ENCODE measurements around the gene LRP1. TPM values are rescaled to one million over a fixed set of nuclear protein-coding genes. Genes with fewer than 3 reads are reported as not detected.
A peak's percentile ranks its signal among the peaks of the same experiment; 100 is the strongest.

Gene LRP1
- total and polyA plus RNA-seq, 2 of the 13 experiments (the other 11 are each of a cell fraction or from before 2014, with no cell fraction given), result 14.7 to 30.8 TPM

DNA sequence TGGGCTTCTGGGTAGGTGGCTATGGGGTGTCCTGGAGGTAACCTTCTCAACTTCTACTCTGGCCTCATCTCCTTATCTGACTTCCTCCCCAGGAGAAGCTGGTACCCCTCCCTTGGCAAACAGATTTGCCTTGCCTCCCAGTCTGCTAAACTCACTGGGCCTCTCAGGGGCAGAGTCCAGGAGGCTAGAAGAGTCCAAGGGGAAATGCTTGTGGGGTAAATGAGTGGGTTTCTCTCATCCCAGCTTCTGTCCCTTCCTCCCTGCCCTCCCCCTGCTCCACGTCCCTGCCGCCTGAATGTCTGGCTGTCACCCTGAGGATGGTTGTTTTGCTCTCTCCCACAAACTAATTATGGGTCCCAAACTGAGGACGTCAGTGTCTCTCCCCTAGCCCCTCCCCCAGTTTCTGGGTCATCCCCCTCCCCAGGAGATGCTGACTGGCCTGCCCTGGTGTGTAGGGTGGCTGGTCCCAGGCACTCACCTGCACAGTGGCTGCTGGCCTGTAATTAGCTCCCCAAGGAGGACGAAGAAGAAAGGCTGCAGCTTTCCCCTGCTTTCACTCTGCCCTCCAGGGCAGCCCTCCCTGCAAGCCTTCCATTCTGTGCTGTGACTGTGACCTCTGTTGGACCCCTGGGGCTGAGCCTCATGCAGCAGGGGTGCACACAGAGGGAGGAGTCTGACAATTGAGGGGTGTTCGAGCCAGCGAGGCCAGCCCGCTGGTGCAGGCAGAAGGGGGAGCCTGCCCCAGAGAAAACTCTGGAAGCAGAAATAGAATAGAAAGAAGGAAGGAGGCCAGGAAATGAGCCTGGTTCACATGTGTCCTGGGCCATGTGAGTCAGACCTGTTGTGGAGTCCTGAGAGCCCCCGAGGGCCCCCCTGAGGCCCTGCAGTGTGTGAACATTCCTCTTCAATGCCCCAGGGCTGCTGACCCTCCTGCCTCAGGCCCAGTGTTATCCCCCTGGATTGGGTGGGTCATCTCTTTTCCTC is 19.0 kb downstream of the LRP1 start, which contains the start of gene LRP1-AS (continued):
- TF ChIP-seq ZSCAN21 (CRISPR knock-in tag; IDR thresholded peaks at IDR 0.05; ENCODE audit: borderline replicate concordance), result no peak
- TF ChIP-seq, protein P1, sequence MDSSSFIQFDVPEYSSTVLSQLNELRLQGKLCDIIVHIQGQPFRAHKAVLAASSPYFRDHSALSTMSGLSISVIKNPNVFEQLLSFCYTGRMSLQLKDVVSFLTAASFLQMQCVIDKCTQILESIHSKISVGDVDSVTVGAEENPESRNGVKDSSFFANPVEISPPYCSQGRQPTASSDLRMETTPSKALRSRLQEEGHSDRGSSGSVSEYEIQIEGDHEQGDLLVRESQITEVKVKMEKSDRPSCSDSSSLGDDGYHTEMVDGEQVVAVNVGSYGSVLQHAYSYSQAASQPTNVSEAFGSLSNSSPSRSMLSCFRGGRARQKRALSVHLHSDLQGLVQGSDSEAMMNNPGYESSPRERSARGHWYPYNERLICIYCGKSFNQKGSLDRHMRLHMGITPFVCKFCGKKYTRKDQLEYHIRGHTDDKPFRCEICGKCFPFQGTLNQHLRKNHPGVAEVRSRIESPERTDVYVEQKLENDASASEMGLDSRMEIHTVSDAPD (CRISPR knock-in tag; IDR thresholded peaks at IDR 0.05), result no peak
- TF ChIP-seq, protein P2, sequence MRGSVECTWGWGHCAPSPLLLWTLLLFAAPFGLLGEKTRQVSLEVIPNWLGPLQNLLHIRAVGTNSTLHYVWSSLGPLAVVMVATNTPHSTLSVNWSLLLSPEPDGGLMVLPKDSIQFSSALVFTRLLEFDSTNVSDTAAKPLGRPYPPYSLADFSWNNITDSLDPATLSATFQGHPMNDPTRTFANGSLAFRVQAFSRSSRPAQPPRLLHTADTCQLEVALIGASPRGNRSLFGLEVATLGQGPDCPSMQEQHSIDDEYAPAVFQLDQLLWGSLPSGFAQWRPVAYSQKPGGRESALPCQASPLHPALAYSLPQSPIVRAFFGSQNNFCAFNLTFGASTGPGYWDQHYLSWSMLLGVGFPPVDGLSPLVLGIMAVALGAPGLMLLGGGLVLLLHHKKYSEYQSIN (CRISPR knock-in tag; IDR thresholded peaks at IDR 0.05; ENCODE audit: borderline replicate concordance), result no peak
- no peak for TF ChIP-seq ATF7 (IDR thresholded peaks at IDR 0.05)
- TF ChIP-seq ATF7 (CRISPR knock-in tag; IDR thresholded peaks at IDR 0.05), result no peak
- TF ChIP-seq DMAP1 (CRISPR knock-in tag; IDR thresholded peaks at IDR 0.05), result no peak
- TF ChIP-seq BRCA1 (CRISPR knock-in tag; IDR thresholded peaks at IDR 0.05), result no peak
- no peak for TF ChIP-seq KMT2B (CRISPR knock-in tag; IDR thresholded peaks at IDR 0.05)
- TF ChIP-seq KDM5B (CRISPR knock-in tag; IDR thresholded peaks at IDR 0.05; ENCODE audit: borderline replicate concordance), result no peak
- TF ChIP-seq, protein P3, sequence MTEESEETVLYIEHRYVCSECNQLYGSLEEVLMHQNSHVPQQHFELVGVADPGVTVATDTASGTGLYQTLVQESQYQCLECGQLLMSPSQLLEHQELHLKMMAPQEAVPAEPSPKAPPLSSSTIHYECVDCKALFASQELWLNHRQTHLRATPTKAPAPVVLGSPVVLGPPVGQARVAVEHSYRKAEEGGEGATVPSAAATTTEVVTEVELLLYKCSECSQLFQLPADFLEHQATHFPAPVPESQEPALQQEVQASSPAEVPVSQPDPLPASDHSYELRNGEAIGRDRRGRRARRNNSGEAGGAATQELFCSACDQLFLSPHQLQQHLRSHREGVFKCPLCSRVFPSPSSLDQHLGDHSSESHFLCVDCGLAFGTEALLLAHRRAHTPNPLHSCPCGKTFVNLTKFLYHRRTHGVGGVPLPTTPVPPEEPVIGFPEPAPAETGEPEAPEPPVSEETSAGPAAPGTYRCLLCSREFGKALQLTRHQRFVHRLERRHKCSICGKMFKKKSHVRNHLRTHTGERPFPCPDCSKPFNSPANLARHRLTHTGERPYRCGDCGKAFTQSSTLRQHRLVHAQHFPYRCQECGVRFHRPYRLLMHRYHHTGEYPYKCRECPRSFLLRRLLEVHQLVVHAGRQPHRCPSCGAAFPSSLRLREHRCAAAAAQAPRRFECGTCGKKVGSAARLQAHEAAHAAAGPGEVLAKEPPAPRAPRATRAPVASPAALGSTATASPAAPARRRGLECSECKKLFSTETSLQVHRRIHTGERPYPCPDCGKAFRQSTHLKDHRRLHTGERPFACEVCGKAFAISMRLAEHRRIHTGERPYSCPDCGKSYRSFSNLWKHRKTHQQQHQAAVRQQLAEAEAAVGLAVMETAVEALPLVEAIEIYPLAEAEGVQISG (CRISPR knock-in tag; IDR thresholded peaks at IDR 0.05), result 0 out of 2 replicates have a peak, but pooled peaks have one; percentile 15
- peak; percentile 85 for TF ChIP-seq HDAC2 (CRISPR knock-in tag; IDR thresholded peaks at IDR 0.05)
- TF ChIP-seq, protein P4, sequence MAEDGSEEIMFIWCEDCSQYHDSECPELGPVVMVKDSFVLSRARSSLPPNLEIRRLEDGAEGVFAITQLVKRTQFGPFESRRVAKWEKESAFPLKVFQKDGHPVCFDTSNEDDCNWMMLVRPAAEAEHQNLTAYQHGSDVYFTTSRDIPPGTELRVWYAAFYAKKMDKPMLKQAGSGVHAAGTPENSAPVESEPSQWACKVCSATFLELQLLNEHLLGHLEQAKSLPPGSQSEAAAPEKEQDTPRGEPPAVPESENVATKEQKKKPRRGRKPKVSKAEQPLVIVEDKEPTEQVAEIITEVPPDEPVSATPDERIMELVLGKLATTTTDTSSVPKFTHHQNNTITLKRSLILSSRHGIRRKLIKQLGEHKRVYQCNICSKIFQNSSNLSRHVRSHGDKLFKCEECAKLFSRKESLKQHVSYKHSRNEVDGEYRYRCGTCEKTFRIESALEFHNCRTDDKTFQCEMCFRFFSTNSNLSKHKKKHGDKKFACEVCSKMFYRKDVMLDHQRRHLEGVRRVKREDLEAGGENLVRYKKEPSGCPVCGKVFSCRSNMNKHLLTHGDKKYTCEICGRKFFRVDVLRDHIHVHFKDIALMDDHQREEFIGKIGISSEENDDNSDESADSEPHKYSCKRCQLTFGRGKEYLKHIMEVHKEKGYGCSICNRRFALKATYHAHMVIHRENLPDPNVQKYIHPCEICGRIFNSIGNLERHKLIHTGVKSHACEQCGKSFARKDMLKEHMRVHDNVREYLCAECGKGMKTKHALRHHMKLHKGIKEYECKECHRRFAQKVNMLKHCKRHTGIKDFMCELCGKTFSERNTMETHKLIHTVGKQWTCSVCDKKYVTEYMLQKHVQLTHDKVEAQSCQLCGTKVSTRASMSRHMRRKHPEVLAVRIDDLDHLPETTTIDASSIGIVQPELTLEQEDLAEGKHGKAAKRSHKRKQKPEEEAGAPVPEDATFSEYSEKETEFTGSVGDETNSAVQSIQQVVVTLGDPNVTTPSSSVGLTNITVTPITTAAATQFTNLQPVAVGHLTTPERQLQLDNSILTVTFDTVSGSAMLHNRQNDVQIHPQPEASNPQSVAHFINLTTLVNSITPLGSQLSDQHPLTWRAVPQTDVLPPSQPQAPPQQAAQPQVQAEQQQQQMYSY (CRISPR knock-in tag; IDR thresholded peaks at IDR 0.05), result no peak
- no peak for TF ChIP-seq BHLHE40 (IDR thresholded peaks at IDR 0.05; ENCODE audit: low read length)
- TF ChIP-seq SKI (IDR thresholded peaks at IDR 0.05; ENCODE audit: partially characterized antibody), result no peak
- TF ChIP-seq ZSCAN29 (CRISPR knock-in tag; conservative IDR thresholded peaks at IDR 0.05), result no peak
- TF ChIP-seq ZFP36L2 (CRISPR knock-in tag; IDR thresholded peaks at IDR 0.05), result no peak
- no peak for TF ChIP-seq RFXANK (CRISPR knock-in tag; IDR thresholded peaks at IDR 0.05)
- TF ChIP-seq ZNF749 (CRISPR knock-in tag; IDR thresholded peaks at IDR 0.05; ENCODE audit: borderline replicate concordance), result no peak
- TF ChIP-seq PPARG (CRISPR knock-in tag; conservative IDR thresholded peaks at IDR 0.05), result peak; percentile 57; the same call in 1 of the 2 replicates
- no peak for TF ChIP-seq CBX2 (IDR thresholded peaks at IDR 0.05; ENCODE audit: low read depth, low read length)
- TF ChIP-seq CBX2 (CRISPR knock-in tag; IDR thresholded peaks at IDR 0.05; ENCODE audit: low read depth), result no peak

All from HepG2 (cell line).